PC-9 (cell line): Measurements from ENCODE around the gene ARHGAP26.
"Not testable (repeated sequence)": the region's sequence is repeated elsewhere in the genome, so short reads cannot be mapped to it uniquely, and the experiment has no call there.

ENCODE experiments used
- EZH2 ChIP-seq: fragments of 200-600 bp; sonication (generic); IDR thresholded peaks from 2 replicates; pipeline ENCODE4 v1.8.0; 2017; ENCODE audit warnings: antibody characterized with exemption, low read depth
- TF ChIP-seq, protein P1 (sequence below): fragments of 200-600 bp; sonication (generic); conservative IDR thresholded peaks from 2 replicates; pipeline ENCODE4 v1.6.1; 2017; ENCODE audit warnings: mixed run types, antibody characterized with exemption, mild to moderate bottlenecking, moderate library complexity

GRCh38 chr5:142990073-142990472, 219.9 kb downstream of the ARHGAP26 start:
- TF ChIP-seq, protein P1, sequence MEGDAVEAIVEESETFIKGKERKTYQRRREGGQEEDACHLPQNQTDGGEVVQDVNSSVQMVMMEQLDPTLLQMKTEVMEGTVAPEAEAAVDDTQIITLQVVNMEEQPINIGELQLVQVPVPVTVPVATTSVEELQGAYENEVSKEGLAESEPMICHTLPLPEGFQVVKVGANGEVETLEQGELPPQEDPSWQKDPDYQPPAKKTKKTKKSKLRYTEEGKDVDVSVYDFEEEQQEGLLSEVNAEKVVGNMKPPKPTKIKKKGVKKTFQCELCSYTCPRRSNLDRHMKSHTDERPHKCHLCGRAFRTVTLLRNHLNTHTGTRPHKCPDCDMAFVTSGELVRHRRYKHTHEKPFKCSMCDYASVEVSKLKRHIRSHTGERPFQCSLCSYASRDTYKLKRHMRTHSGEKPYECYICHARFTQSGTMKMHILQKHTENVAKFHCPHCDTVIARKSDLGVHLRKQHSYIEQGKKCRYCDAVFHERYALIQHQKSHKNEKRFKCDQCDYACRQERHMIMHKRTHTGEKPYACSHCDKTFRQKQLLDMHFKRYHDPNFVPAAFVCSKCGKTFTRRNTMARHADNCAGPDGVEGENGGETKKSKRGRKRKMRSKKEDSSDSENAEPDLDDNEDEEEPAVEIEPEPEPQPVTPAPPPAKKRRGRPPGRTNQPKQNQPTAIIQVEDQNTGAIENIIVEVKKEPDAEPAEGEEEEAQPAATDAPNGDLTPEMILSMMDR, result not testable (repeated sequence)
- not testable (repeated sequence) for TF ChIP-seq EZH2
